Small intestine (tissue), 7 donors: ENCODE measurements around the gene ARPC5. TPM values are rescaled to one million over a fixed set of nuclear protein-coding genes. Genes with fewer than 3 reads are reported as not detected.

Experiments used
- DNase-seq, 2 donors: peaks; one replicate each; pipeline versions ENCODE4 v3.0.0 to v3.0.0-alpha.2; 2013
- FAIRE-seq: peaks from 2 replicates; lab custom pipeline; 2012; peaks lifted over from hg19 to GRCh38; lab: Jason Lieb, UNC
- H3K27ac ChIP-seq, 3 donors: one replicate each; pipeline ENCODE4 v1.5.1; 2013; ENCODE audit warnings: low read length in 2 of 3, mild to moderate bottlenecking in 2 of 3, control low read depth in 1 of 3, inconsistent platforms in 1 of 3, low read depth in 1 of 3, moderate library complexity in 1 of 3
- H3K27me3 ChIP-seq, 3 donors: one replicate each; pipeline ENCODE4 v1.6.1; 2013; ENCODE audit warnings: low read length in 3 of 3, inconsistent platforms in 1 of 3; ENCODE audit not compliant: control insufficient read depth in 3 of 3, insufficient read depth in 3 of 3
- H3K36me3 ChIP-seq, 3 donors: one replicate each; pipeline ENCODE4 v1.6.1; 2013; ENCODE audit warnings: low read length in 3 of 3, inconsistent platforms in 1 of 3, low read depth in 1 of 3, mild to moderate bottlenecking in 1 of 3, moderate library complexity in 1 of 3; ENCODE audit not compliant: control insufficient read depth in 3 of 3, insufficient read depth in 2 of 3
- H3K4me1 ChIP-seq, 3 donors: one replicate each; pipeline ENCODE4 v1.6.1; 2013; ENCODE audit warnings: low read length in 2 of 3, inconsistent platforms in 1 of 3, low read depth in 1 of 3, mild to moderate bottlenecking in 1 of 3, moderate library complexity in 1 of 3; ENCODE audit not compliant: control insufficient read depth in 3 of 3, insufficient read depth in 2 of 3
- H3K4me3 ChIP-seq, 3 donors: one replicate each; pipeline ENCODE4 v1.5.1; 2013; ENCODE audit warnings: low read length in 3 of 3, control low read depth in 1 of 3, inconsistent platforms in 1 of 3, low read depth in 1 of 3, mild to moderate bottlenecking in 1 of 3, moderate library complexity in 1 of 3
- H3K9me3 ChIP-seq, 2 donors: one replicate each; pipeline ENCODE4 v1.6.1; 2013; ENCODE audit warnings: low read depth in 1 of 2, low read length in 1 of 2; ENCODE audit not compliant: control insufficient read depth in 2 of 2, insufficient read depth in 1 of 2
- WGBS, 3 donors: extraction: QIAGEN DNeasy Blood & Tissue Kit; methylation state at CpG; one replicate each; pipeline ENCODE4 v1.1.7; 2013; 5-methylcytosine and 5-hydroxymethylcytosine counted together
- polyA plus RNA-seq, 4 donors: library from polyadenylated mRNA; stranded (reverse) in 3 of 4; unstranded in 1 of 4; fragments of 200-250 nt in 3 of 4; fragments of 120-200 nt in 1 of 4; gene quantifications; one replicate each; pipeline versions ENCODE4 v1.2.1 to v1.2.3, GENCODE V29; 2013
- donor health status: healthy with polysubstance abuse.
- donor health status: control.
- donor health status: control.
- donor health status: Bipolar disorder and iron deficiency.
- donor health status: healthy.

The ARPC5 gene
- polyA plus RNA-seq, 4 donors: 125 to 160 (median 133) TPM

DNA sequence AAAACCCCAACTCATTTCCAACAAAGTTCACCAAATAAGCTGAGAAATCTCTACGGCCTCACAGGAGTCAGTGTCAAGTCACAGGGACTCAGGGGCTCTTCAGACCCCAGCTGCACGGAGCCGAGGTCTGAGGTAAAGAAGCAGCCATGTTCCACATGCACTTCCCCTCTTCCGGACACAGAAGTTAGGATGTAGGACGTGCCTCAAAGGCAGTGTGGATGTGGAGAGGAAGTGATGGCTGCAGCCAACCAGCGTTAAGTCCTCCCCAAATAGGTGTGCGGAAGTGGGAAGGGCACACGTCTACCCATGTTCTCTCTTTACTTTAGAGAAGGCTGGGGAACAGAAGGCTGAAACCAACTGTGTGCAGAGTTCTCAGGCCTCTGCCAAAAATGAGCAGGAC is 30.8 kb downstream of the ARPC5 start:
- no peaks in the 10 kb centered on the region for H3K27me3 ChIP-seq
- H3K4me3 ChIP-seq: no peak overlapping the region
- no peak overlapping the region for H3K27ac ChIP-seq
- H3K36me3 ChIP-seq: no peaks in the 10 kb centered on the region
- H3K4me1 ChIP-seq: peaks cover 0 to 28% (median under 1%) of the 10 kb centered on the region in 3 donors
- DNase-seq: no peak
- no peaks in the 10 kb centered on the region for H3K9me3 ChIP-seq
- FAIRE-seq: no peak
- 77 to 92% (median 88%) methylated on average over 8 of the region's 8 CpGs for WGBS, 3 donors

DNA sequence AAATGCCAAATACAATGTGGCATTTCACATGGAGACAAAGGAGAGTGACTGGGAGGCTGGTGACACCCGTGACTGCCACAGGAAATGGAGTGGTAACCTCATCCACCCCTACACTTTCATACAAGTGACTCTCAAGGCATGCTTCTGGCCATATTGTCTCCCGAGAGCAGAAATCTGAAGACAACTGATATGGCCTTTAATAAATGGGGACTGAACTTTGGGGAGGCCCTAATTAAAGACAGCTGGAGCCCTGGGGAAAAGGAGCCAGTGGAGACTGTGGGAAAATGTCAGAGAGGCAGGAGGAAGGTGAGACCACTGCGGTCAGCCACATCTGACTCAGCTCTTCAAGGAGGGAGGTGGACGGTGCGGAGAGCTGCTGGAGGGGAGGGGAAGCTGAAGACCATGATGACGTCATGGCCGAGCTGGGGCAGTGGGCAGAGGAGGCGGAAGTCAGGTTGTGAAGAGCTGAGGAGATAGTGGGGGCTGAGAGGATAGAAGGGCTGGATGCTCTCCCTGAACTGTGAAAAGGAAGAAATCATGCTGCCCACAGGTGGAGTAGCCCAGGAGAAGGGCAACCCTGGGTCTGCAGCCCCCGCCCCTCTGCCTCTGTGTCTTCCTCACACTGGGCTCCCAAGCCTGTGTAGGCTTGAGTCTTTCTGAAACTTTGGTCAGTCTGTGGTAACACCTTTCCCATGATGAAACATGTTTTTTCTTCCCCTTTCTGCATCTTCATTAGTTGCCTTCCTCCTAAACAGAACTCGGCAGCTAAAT is 31.4 kb downstream of the ARPC5 start:
- DNase-seq (no peak), FAIRE-seq (no peak)
- WGBS, 3 donors: 69 to 83% (median 73%) methylated on average over 10 of the region's 10 CpGs
- H3K9me3 ChIP-seq: no peaks in the 10 kb centered on the region
- no peaks in the 10 kb centered on the region for H3K36me3 ChIP-seq
- peak overlapping the region in 2 of 3 donors; percentile 36 to 66 for H3K27ac ChIP-seq
- no peak overlapping the region for H3K4me3 ChIP-seq
- H3K27me3 ChIP-seq: no peaks in the 10 kb centered on the region
- peaks cover 0 to 27% (median 0%) of the 10 kb centered on the region in 3 donors for H3K4me1 ChIP-seq

DNA sequence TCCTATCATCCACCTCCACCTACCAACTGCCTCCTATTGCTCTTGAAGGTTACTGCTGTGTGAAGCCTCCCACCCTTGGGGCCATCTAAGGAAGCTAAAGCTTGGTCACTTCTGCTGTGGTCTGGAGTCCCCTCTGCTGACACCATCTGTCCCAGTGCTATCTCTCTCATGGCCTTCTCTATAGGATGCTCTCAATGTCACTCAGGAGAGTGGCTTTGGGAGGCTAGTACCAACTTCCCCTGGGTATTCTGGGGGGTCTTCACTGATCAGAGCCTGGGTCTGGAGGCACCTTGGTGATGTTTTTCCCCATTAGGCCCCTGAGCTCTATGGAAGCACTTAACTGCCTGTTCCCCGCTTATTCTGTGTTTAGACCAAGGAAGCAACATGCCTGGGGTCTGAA is 33.1 kb downstream of the ARPC5 start:
- Histone ChIP-seq H3K4me3 (no peak overlapping the region), H3K4me1 (peaks cover 0 to 19% (median 0%) of the 10 kb centered on the region in 3 donors), H3K9me3 (no peaks in the 10 kb centered on the region), H3K27me3 (no peaks in the 10 kb centered on the region), H3K27ac (peak overlapping the region in 1 of 3 donors; percentile 74), H3K36me3 (no peaks in the 10 kb centered on the region)
- FAIRE-seq: no peak
- 95 to 100% (median 100%) methylated on average over 1 of the region's 1 CpG for WGBS, 3 donors
- DNase-seq: no peak

DNA sequence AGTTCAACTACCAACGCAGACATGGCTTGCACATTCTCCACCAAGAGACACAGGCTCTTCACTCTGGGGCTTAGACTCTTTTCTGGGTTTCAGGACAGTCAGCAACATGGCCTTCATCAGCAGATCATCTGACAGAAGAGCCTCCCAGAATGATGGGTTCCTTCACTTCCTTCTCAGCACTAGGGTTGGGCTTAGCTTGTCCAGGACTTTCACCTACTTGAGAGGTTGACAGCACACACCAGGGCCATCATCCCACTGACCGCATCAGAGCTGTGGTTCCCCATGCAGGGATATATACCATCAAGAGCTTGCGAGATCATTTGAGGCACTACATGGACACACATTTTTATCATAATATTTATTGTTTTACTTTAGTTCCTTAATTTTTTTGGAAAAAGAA is 34.9 kb downstream of the ARPC5 start:
- Histone ChIP-seq H3K4me1 (peaks cover 0 to 19% (median 0%) of the 10 kb centered on the region in 3 donors), H3K9me3 (no peaks in the 10 kb centered on the region), H3K4me3 (no peak overlapping the region), H3K27me3 (no peaks in the 10 kb centered on the region), H3K27ac (no peak overlapping the region), H3K36me3 (no peaks in the 10 kb centered on the region)
- WGBS, 3 donors: 90 to 94% (median 94%) methylated on average over 3 of the region's 3 CpGs
- DNase-seq: no peak
- no peak for FAIRE-seq

DNA sequence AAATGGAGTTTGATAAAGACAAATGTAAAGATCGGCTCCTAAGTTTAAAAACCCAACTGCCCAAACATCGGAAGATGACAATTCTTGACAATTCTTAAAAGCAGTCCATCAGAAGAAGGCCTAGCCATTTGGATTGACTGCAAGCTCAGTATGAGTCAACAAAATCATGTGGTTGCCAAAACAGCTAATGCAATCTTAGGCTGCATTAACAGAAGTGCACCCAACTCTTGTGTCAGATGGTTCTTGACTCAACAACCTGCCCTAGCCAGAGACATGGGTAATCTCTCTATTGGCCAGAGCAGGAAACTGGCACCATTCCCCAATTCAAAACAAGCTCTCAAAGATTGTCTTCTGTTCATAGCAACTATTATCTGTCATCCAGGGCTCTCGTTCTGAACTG is 35.4 kb downstream of the ARPC5 start:
- Histone ChIP-seq H3K4me3 (no peak overlapping the region), H3K4me1 (peaks cover 0 to 19% (median 0%) of the 10 kb centered on the region in 3 donors), H3K36me3 (no peaks in the 10 kb centered on the region), H3K27ac (no peak overlapping the region), H3K9me3 (no peaks in the 10 kb centered on the region), H3K27me3 (no peaks in the 10 kb centered on the region)
- WGBS, 3 donors: 81 to 89% (median 85%) methylated on average over 3 of the region's 3 CpGs
- FAIRE-seq (no peak), DNase-seq (no peak)

- peaks cover 0 to 13% (median 0%) of the 10 kb centered on the region in 3 donors for H3K4me1 ChIP-seq
- H3K9me3 ChIP-seq: no peaks in the 10 kb centered on the region
- H3K27ac ChIP-seq: peak overlapping the region in 1 of 3 donors; percentile 54
- FAIRE-seq (no peak), DNase-seq (peak in 1 of 2 donors; percentile 45)
- H3K4me3 ChIP-seq: no peak overlapping the region
- H3K36me3 ChIP-seq: no peaks in the 10 kb centered on the region
- no peaks in the 10 kb centered on the region for H3K27me3 ChIP-seq
- 52 to 74% (median 57%) methylated on average over 2 of the region's 2 CpGs for WGBS, 3 donors
Measured at GRCh38 chr1:183598386-183598785, 37.2 kb downstream of the ARPC5 start.

- no peaks in the 10 kb centered on the region for H3K36me3 ChIP-seq
- no peaks in the 10 kb centered on the region for H3K27me3 ChIP-seq
- H3K27ac ChIP-seq: no peak overlapping the region
- no peak for FAIRE-seq
- H3K4me1 ChIP-seq: peaks cover 0 to 11% (median 0%) of the 10 kb centered on the region in 3 donors
- no peak overlapping the region for H3K4me3 ChIP-seq
- 75 to 83% (median 78%) methylated on average over 5 of the region's 5 CpGs for WGBS, 3 donors
- H3K9me3 ChIP-seq: no peaks in the 10 kb centered on the region
- no peak for DNase-seq
Measured at GRCh38 chr1:183597656-183598347, 37.8 kb downstream of the ARPC5 start.

GRCh38 chr1:183596500-183596899 is 39.1 kb downstream of the ARPC5 start:
- H3K36me3 ChIP-seq: no peaks in the 10 kb centered on the region
- 88 to 92% (median 90%) methylated on average over 5 of the region's 5 CpGs for WGBS, 3 donors
- H3K27me3 ChIP-seq: no peaks in the 10 kb centered on the region
- no peaks in the 10 kb centered on the region for H3K4me1 ChIP-seq
- H3K9me3 ChIP-seq: no peaks in the 10 kb centered on the region
- DNase-seq: no peak
- no peak overlapping the region for H3K27ac ChIP-seq
- FAIRE-seq: no peak
- no peak overlapping the region for H3K4me3 ChIP-seq
